ENCODE results near the gene CBX3. TPM values are rescaled to one million over a fixed set of nuclear protein-coding genes. Genes with fewer than 3 reads are reported as not detected.
"Not testable (repeated sequence)": the region's sequence is repeated elsewhere in the genome, so short reads cannot be mapped to it uniquely, and the experiment has no call there.

CBX3 gene
- polyA plus RNA-seq, 1 donor = 391 TPM

GRCh38 chr7:26185844-26186180 lies 15.7 kb upstream of the CBX3 start:
- no peak for DNase-seq

DNA sequence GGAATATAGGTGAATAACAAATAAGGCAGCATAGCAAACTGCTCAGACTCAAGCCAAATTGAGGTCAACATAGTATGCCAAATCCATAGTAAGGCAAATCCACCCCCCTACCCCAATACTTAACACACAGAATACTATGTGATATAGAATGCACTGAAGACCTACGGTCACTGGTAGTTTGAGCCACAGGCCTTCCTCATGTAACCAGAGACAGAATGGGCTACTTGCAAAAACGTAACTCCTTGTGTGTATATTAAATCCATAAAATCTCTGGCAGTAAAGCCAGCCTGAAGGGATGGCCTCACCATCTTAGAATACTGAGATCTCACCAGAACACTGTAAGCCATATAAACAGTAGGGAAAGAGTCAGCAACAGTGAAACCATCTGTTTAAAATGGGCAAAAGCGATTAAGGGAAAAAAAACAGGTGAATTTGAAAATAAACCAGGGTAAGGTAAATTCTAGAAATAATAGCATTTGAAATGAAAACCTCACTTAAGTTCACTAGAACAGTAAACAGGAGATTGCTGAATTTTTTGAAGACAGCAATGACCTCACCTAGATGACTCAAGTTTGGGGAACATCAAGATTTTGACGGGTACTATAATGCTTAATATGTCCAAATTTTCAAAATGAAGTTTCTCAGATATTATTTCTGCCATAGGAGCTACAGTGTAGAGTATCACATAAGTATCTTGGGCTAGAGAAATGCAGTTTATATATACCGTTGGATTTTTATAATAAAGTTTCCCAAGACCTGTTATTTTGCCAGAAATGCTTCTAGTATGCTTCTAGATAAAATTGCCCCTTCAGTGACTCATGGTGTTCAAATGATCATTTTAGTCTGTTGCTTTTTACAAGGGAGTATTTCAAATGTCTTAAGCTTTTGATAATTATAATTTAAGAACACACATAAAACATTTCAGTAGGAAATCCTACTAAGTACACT lies 14.9 kb upstream of the CBX3 start:
- DNase-seq = no peak

DNA sequence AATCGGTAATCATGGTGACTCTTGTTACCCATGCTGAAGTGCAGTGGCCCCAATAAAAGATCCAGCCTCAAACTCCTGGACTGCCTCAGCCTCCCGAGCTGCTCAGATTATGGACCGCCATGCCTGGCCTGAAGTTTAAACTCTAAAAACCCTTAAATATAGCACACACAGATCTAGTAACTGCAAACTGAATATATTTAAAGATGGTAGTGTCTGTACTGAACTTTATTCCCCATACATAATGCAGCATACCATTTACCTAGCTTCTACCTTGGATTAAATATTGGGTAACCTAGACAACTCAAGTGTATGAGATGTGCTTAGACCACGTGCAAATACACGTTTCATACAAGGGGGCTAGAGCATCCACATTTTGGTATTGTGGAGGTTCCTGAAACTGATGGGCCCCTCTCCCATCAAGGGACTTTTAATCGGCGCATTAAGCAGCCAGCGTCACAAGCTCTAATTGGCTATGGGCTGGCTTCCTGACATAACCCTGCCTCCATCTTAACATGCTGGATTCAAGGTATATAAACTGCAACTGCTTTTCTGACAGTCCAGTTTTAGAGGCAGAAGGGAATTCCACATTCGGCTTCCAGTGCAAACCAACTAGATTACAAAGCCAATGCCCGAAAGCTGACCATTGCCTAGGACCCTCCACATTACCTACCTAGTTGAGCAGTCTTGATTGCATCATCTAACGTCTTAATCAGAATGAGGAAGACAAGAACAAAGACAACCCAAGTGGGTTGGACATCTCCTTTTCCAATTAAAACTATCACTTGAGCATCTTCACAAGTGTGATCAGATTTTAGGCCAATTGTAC lies 14.0 kb upstream of the CBX3 start:
- DNase-seq = no peak

DNA sequence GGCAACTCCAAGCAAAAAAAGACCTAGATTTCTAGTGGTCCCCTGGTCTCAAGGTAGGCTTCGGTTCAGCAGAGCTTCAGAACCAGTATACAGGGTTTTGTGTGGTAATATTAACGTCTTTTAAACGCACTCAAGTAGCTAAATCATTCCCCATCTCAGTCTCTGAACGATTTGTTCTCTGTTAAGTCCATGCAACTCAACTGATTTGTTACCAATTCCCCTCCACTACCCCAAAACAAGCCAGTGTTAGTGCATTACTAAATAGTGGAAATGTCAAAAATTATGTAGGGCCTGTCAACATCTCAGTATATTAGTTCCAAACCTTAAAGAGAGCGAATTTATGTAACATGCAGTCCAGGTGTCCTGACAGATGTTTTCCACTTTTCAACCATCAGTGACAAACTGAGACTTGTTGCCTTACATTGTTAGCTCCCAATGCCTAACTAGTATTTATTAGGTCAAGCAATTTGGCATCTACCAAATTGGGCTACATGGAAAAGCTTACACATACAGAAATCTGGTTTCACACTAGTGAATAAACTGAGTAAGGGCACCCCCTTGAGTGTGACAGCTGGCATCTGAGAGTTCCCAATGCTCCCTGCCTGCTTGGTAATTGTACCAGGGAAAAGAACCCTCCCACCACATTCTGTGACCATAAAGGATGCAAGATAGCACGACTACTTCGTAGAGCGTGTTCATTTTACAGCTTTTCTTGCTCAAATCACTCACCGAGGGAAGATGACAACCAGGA lies 13.2 kb upstream of the CBX3 start:
- DNase-seq = no peak

DNA sequence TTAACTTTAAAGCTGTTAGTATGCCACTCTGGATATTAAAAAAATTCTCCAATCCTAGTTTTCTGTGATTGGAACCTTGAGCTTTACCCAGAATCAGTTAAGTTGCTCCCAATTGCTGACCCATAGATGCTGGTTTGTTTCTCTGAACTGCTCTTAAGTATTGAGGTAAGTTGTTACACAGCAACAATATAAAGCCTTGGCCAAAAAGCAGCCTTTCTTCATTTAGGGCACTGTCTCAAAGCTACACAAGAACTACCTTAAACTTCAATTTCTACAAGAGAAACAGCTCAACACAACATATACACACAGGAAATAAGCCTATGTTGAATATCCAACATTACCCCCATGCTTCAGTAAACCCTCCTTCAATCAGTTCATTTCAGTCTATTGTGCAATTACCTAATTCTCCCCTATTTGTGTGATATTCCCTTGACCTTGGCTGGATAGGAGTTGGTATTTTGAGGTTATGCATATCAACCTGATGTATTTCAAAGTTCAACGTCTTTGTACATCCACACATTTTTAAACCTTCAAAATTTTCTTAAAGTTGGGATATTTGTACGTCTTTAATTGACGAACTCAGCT lies 12.5 kb upstream of the CBX3 start:
- DNase-seq = no peak

- no peak for DNase-seq
These were observed 11.8 kb upstream of the CBX3 start for GRCh38 chr7:26189697-26190096.

- DNase-seq = no peak
These were observed 11.1 kb upstream of the CBX3 start for GRCh38 chr7:26190417-26190869.

DNA sequence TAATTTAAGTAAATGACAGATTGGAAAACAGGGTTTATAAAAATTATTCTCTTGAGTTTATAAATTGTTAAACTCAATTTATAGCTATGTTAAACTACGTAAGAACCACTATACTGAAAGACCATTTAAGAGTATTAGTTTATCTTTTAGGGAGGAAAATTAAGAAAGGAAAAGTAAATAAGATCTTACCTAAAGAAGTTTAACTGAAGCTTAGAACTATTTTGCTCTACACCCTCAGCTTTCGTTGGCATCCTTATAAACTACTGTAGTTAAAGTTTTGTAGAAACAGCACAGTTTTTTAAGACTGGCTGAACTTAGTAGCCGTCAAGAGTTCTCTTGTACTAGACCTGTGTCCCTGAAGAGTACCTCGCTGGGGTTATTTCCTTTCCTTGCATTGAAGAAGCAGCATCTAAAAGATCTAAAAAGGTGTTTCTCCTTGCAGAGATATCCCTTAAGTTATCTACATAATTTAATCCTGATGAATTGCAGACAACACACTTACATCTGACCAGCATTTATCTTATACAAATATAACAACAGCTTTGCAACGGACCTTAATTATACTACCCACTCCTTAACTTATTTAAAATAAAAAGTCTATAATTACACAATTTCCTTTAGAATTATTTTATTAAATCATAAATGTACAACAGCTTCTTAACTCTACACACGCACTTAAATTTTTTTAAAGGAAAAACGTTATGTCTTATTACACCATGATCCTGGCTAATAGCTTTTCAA lies 10.1 kb upstream of the CBX3 start:
- no peak for DNase-seq

DNA sequence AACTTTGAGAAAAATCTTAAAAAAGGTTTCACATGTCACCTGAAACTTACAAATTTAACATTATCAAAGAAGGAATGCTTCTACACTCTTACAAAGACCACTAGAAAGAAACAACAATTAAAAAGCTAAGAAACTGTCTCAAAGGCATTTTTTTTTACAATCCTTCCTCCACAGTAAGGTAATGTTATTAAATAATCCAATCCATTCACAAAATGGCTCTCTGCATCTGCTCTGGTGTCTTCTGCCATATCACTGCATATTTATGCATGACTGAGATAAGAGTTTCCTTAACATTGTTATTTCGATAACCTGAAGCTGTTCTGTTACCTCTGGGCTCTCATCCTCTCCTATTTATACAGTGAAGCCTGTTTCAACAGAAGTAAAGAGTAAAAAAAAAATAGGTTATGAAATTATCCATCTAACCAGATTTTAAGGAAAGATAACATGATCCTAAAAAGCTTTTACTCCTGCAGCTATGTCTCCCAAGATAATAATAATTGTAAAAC lies 9.5 kb upstream of the CBX3 start:
- no peak for DNase-seq

- DNase-seq = no peak
These were observed 9.0 kb upstream of the CBX3 start for GRCh38 chr7:26192485-26193087.

DNA sequence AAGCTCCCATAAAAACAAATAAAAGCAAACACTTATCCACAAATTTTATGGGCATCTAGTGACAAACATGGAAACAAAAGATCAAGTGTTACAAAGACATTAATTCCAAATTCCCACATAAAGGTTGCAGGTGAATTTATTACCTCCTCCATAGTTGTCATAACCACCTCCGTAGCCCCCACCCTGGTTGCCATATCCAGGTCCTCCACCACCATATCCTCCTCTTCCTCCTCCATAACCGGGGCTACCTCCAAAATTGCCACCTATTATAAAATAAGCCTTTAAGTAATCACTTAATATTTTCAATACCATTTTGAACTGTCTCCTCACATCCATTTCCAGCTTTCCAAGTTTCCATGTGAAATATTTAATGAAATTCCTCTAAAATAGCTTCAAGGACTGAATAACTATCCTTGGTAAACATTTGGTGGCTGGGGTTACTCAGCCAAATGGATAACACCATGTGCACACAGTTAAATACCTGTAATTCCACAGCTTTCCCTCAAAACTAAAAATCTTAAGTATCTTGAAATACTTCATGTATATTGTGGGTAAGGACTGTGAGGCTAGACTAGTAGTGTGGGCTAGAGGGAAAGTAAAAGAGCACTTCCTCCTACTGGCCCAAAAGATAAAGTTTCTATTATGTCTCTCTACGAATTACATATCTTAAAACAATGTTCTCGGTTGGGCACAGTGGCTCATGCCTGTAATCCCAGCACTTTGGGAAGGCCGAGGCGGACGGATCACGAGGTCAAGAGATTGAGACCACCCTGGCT lies 7.9 kb upstream of the CBX3 start:
- DNase-seq = no peak

DNA sequence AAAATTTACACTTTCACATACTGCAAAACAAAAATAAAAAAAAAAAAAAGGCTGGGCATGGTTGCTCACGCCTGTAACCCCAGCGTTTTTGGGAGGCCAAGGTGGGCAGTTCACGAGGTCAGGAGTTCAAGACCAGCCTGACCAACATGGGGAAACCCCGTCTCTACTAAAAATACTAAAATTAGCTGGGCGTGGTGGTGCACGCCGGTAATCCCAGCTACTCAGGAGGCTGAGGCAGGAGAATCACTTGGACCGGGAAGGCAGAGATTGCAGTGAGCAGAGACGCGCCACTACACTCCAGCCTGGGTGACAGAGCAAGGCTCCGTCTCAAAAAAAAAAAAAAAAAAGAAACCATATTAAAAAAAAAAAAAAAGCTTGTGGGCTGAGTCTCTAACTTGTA lies 6.8 kb upstream of the CBX3 start:
- DNase-seq = not testable (repeated sequence)

GRCh38 chr7:26195182-26195581 lies 6.4 kb upstream of the CBX3 start:
- no peak for DNase-seq

DNA sequence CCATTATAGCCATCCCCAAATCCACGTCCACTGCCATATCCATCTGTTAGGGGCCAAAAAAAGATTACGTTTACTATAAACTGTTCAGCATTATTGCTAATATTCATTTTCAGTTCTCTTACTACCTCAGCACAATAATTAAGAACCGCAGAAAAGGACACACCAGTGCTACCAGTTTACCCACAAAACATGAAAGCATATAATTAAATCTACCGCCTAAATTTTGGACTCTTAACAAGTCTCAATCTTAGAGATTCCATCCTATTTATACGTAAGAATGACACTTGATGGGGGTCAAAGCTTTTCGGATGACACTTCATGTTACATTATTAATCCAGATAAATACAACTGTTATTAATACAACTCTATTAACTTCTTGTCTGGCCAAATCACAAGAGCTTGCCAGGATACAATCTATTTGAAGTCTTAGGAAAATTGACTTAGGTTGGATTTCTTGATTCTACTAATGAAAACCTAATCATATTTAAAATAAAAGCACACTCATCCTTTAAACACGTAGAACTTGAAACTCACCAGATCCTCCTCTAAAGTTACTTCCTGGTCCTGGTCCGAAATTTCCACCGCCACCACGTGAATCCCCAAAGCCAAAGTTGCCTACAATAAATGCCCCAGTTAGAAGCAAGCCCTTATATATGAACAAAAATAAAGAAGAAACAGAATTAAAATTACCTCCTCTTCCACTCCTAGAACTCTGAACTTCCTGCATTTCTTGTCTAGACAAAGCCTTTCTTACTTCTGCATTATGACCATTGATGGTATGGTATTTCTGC lies 5.5 kb upstream of the CBX3 start:
- DNase-seq = no peak

DNA sequence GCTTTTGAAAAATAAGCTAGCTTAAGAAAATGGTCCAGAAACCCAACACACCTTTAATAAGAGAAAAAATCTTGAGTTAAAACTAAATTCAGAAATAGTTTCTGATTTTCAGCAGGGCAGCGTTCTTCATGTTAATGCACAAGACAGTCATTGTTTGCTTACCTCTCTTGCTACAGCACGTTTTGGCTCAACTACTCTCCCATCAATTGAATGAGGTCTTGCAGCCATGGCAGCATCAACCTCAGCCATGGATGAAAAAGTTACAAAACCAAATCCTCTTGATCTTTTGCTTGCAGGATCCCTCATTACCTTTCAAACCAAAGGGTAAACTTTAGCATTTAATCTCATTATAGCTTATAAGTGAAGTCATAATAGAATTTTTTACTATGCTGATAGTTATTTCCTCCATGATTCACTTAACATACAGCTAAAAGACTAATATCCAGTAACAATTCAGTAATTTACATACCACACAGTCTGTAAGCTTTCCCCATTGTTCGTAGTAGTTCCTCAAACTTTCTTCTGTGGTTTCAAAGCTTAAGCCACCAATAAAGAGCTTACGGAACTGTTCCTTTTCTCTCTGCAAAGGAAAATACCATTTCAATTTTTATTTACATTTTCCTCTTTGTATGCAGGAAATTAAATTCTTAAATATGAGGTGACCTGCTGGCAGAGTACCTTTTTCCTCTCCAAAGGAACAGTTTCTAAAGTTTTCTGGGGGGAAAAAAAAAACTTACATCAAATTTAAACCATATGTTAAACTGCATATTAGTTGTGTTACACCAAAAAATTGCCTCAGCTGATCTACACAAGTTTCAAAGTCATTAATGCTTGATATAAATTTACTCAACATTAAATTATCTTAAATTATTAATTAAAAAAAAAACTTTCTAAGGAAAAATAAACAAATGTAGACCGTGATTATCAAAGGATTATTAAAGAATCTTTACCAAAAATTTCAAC lies 4.1 kb upstream of the CBX3 start:
- DNase-seq = no peak

DNA sequence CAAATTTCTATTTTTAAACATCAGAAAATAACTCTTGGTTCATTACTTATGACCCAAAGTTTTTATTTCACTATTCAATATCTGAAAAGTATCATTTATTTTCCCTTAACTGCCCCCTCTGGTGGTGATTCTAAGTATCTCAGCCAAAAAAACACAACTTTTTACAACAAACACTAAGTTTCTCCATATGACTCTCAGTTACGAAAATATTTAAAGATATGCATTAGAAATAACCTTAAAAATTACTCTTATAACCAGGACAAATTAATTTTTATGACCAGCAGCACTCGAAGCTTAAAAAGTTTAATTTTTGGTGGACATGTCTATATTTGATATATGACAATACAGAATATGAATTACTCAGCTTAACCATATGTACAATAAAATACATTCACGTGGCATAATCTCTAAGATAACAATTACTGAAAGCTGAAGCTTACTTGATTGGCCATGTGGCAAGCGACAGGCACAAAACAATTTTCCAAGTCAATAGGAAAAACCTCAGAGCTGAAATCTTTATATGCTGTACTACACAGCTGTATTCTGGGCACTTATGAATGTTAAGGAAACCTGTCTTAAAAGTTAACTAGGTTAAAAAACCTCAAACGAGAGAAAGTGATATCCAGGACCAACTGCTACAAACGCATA lies 3.3 kb upstream of the CBX3 start:
- DNase-seq = peak; percentile 62

DNA sequence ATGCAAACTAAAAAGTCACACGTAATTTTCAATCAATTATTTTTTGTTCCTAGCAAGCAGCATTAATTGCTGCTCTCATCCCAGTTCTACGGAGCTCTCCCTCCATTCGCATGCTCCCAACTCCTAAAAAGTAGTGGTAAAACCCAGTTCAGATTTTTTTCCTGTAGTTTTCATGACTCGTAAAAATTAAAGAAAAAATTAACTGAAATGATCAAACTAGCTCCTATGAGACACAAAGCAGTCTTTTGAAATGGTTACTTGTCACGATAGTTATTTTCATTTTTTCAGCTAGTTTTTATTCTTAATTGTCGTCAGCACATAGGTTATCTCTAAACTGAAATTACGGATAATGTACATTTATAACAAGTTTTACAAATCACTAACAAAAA lies 2.8 kb upstream of the CBX3 start:
- no peak for DNase-seq

All from left kidney (tissue), 2 donors.